DOHH2 (cell line): ENCODE results near the gene ZNRF3.

Experiments used
- H3F3A ChIP-seq: fragments of 200-600 bp; sonication (generic), shearing (Covaris generic); 2 replicates; pipeline ENCODE4 v1.6.0; 2016; ENCODE audit warnings: antibody characterized with exemption, mild to moderate bottlenecking; ENCODE audit not compliant: control insufficient read depth, insufficient read depth
- H3K27ac ChIP-seq: fragments of 200-600 bp; sonication (generic); 2 replicates; pipeline ENCODE4 v1.5.1; 2014; ENCODE audit warnings: low read depth, mild to moderate bottlenecking, low read length, moderate library complexity
- H3K27me3 ChIP-seq: fragments of 200-600 bp; sonication (generic); 2 replicates; pipeline ENCODE4 v1.6.1; 2014; ENCODE audit warnings: mild to moderate bottlenecking, low read length, mixed read lengths; ENCODE audit not compliant: control insufficient read depth
- H3K36me3 ChIP-seq: fragments of 200-600 bp; sonication (generic); 2 replicates; pipeline ENCODE4 v1.6.1; 2014; ENCODE audit warnings: mild to moderate bottlenecking, low read length, moderate library complexity, mixed read lengths; ENCODE audit not compliant: control insufficient read depth
- H3K4me1 ChIP-seq: fragments of 200-600 bp; sonication (generic); 2 replicates; pipeline ENCODE4 v1.6.1; 2014; ENCODE audit warnings: mild to moderate bottlenecking, low read length, mixed read lengths; ENCODE audit not compliant: control insufficient read depth
- H3K4me2 ChIP-seq: fragments of 200-600 bp; sonication (generic); 2 replicates; pipeline ENCODE4 v1.6.0; 2014; ENCODE audit warnings: mild to moderate bottlenecking, low read length, moderate library complexity
- H3K4me3 ChIP-seq: fragments of 200-600 bp; sonication (generic); 2 replicates; pipeline ENCODE4 v1.5.1; 2014; ENCODE audit warnings: mild to moderate bottlenecking, low read length, mixed read lengths
- H3K79me2 ChIP-seq: fragments of 200-600 bp; sonication (generic); 2 replicates; pipeline ENCODE4 v1.6.1; 2014; ENCODE audit warnings: mild to moderate bottlenecking, low read length, mixed read lengths; ENCODE audit not compliant: control insufficient read depth
- H3K9me2 ChIP-seq: fragments of 200-600 bp; sonication (generic); replicated peaks from 2 replicates; pipeline ENCODE4 v1.6.1; 2014; ENCODE audit warnings: mild to moderate bottlenecking, low read length, mixed read lengths; ENCODE audit not compliant: control insufficient read depth
- H3K9me3 ChIP-seq: fragments of 200-600 bp; sonication (generic); 2 replicates; pipeline ENCODE4 v1.6.1; 2014; ENCODE audit warnings: antibody characterized with exemption, low read length, mixed read lengths; ENCODE audit not compliant: control insufficient read depth, insufficient read depth
- H4K20me1 ChIP-seq: fragments of 200-600 bp; sonication (generic); 2 replicates; pipeline ENCODE4 v1.6.0; 2014; ENCODE audit warnings: low read depth, mild to moderate bottlenecking, antibody characterized with exemption, low read length, moderate library complexity; ENCODE audit not compliant: control insufficient read depth, insufficient read depth
- EZH2phosphoT487 ChIP-seq: fragments of 200-600 bp; sonication (generic); IDR thresholded peaks from 2 replicates; pipeline ENCODE4 v1.6.1; 2017; ENCODE audit warnings: borderline replicate concordance, mild to moderate bottlenecking, antibody characterized with exemption, low read length, moderate library complexity, mixed read lengths
- TF ChIP-seq, protein P1 (sequence below): fragments of 200-600 bp; sonication (generic); IDR thresholded peaks from one replicate; pipeline ENCODE4 v1.5.1; 2014; ENCODE audit warnings: antibody characterized with exemption, mild to moderate bottlenecking, low read depth, low read length; ENCODE audit not compliant: poor library complexity, severe bottlenecking

ZNRF3 gene

DNA sequence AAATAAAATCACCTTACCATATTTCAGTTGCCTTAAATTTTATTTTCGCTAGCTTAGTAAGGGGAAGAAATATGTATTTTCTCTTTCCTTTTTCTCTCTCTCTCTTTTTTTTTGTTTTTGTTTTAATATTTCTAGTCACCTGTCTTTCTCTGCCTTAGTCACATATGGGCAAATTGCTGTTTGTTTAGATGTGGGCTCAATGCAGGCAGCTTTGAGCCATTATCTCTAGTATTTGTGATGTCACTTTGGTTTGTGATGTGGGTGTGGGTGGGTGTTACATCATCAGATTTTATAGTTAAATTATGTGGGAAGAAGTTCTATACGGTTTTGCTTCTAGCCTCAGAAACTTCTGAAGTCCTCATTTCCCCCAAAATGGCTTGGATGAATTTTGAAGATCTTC lies 178.4 kb downstream of the ZNRF3 start, which contains the start of gene C22orf31:
Gene C22orf31, minus strand, starts transcription at position 59 of the 400 bp plus-strand sequence. Its CDS starts 39 bp downstream, at position 20.
- Histone ChIP-seq H3K9me3 (no peaks in the 10 kb centered on the region), H3K27ac (no peak within 1 kb of the TSS), H3K4me3 (no peak within 1 kb of the TSS), H3K4me1 (no peaks in the 10 kb centered on the region), H4K20me1 (no peaks in the 10 kb centered on the region), H3K79me2 (no peaks in the 10 kb centered on the region), H3K9me2 (no peaks in the 10 kb centered on the region), H3K27me3 (peaks cover 30% of the 10 kb centered on the region), H3F3A (no peaks in the 10 kb centered on the region), H3K36me3 (no peaks in the 10 kb centered on the region), H3K4me2 (no peak within 1 kb of the TSS)
- TF ChIP-seq, protein P1, sequence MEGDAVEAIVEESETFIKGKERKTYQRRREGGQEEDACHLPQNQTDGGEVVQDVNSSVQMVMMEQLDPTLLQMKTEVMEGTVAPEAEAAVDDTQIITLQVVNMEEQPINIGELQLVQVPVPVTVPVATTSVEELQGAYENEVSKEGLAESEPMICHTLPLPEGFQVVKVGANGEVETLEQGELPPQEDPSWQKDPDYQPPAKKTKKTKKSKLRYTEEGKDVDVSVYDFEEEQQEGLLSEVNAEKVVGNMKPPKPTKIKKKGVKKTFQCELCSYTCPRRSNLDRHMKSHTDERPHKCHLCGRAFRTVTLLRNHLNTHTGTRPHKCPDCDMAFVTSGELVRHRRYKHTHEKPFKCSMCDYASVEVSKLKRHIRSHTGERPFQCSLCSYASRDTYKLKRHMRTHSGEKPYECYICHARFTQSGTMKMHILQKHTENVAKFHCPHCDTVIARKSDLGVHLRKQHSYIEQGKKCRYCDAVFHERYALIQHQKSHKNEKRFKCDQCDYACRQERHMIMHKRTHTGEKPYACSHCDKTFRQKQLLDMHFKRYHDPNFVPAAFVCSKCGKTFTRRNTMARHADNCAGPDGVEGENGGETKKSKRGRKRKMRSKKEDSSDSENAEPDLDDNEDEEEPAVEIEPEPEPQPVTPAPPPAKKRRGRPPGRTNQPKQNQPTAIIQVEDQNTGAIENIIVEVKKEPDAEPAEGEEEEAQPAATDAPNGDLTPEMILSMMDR = no peak
- no peak for TF ChIP-seq EZH2phosphoT487

DNA sequence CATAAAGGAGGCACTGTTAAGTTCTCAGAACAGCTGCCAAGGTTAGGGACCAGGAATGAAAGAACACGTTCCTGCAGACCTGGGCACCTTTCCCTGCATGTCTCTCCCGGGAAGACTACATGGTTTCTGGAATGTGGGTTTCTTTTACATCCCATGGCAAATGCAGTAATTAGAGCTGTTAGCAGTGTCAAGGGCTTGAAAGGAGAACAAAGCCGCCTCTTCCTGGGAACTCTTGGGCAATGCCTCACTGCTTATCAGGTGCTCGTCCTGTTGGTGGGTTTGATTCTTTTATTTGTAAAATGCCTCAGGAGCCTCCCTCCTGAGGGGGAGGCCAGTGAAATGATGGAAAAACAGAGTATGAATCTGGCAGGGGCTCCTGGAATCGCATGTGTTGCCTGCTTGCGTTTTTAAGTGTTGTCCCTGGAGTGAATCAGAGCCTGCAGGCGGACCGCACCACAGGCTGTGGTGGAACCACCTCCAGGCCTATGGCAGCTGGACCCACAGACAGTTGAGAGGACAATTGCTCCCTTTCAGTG lies 179.0 kb downstream of the ZNRF3 start:
- Histone ChIP-seq H4K20me1 (no peaks in the 10 kb centered on the region), H3K9me2 (no peaks in the 10 kb centered on the region), H3K4me1 (no peaks in the 10 kb centered on the region), H3K9me3 (no peaks in the 10 kb centered on the region), H3K27ac (no peak overlapping the region), H3K4me3 (no peak overlapping the region), H3F3A (no peaks in the 10 kb centered on the region), H3K27me3 (peaks cover 30% of the 10 kb centered on the region), H3K4me2 (no peak overlapping the region), H3K79me2 (no peaks in the 10 kb centered on the region), H3K36me3 (no peaks in the 10 kb centered on the region)
- TF ChIP-seq EZH2phosphoT487 = no peak
- TF ChIP-seq, protein P1 = no peak

DNA sequence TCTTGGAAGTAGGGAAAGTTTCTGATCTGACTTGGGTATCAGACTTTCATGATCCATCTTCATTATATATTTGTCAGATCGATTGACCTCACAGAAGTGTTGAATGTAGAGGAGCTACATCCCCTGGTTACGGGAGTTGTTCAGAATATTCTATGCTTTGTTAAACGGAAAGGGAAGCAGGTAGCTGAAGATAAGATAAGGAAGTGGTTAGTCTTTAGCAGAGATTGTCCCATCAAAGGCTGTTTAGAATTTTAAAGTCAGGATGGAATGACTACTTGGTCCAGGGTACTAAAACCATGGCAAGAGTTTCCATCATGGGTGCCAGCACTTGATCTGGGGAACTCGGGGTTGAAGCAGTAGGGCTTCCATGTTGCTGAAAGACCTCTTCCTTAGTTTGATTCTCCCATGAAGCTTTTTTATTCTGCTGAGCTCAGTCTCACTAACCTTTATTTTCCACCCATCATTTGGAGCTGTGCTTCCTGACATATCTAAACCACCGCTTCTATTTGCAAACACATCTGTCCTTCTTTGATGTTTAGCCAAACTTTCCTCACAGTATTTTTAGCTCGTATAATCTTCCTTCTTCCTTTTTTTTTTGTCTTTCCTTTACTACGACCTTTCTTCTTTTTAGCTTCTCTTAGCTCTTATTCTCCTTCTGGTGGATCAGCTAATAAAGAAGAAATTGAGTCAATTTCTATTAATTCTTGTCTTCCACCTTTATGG lies 182.3 kb downstream of the ZNRF3 start:
- no peak overlapping the region for H3K27ac ChIP-seq
- H4K20me1 ChIP-seq = no peaks in the 10 kb centered on the region
- H3F3A ChIP-seq = no peaks in the 10 kb centered on the region
- H3K9me3 ChIP-seq = no peaks in the 10 kb centered on the region
- no peaks in the 10 kb centered on the region for H3K4me1 ChIP-seq
- H3K27me3 ChIP-seq = peaks cover 33% of the 10 kb centered on the region
- TF ChIP-seq, protein P1 = no peak
- TF ChIP-seq EZH2phosphoT487 = no peak
- H3K36me3 ChIP-seq = no peaks in the 10 kb centered on the region
- no peak overlapping the region for H3K4me2 ChIP-seq
- H3K79me2 ChIP-seq = no peaks in the 10 kb centered on the region
- H3K9me2 ChIP-seq = no peaks in the 10 kb centered on the region
- no peak overlapping the region for H3K4me3 ChIP-seq
